ENCODE measurements around the gene KIF25.

The KIF25 gene

GRCh38 chr6:168091381-168092264 lies 94.2 kb downstream of the KIF25 start:
- DNase-seq, result no peak

- DNase-seq, result no peak
Measured at GRCh38 chr6:168092541-168092940, 95.1 kb downstream of the KIF25 start.

GRCh38 chr6:168093071-168093505 lies 95.6 kb downstream of the KIF25 start:
- no peak for DNase-seq

- DNase-seq, result no peak
Measured at GRCh38 chr6:168093634-168094033, 96.2 kb downstream of the KIF25 start.
